HAP-1 (cell line): ENCODE results near the gene ICAM1.

Source experiments
- DNase-seq, 2 experiments: peaks; one replicate each; pipeline ENCODE4 v3.0.0-alpha.2; 2016 to 2020; ENCODE audit warnings: low spot score in 2 of 2
- H3K27me3 ChIP-seq: fragments of 250-450 bp; sonication (Bioruptor Pico); 2 replicates; pipeline ENCODE4 v1.5.1; 2020; ENCODE audit warnings: low read depth, mild to moderate bottlenecking, moderate library complexity
- H3K36me3 ChIP-seq: fragments of 250-450 bp; sonication (Bioruptor Pico); replicated peaks from 2 replicates; pipeline ENCODE4 v1.5.1; 2020; ENCODE audit warnings: mild to moderate bottlenecking
- H3K4me1 ChIP-seq: fragments of 250-450 bp; sonication (Bioruptor Pico); 2 replicates; pipeline ENCODE4 v1.5.1; 2020; ENCODE audit warnings: mild to moderate bottlenecking
- H3K4me3 ChIP-seq: fragments of 250-450 bp; sonication (Bioruptor Pico); 2 replicates; pipeline ENCODE4 v1.5.1; 2020; ENCODE audit warnings: mild to moderate bottlenecking, moderate library complexity
- H3K9me3 ChIP-seq: fragments of 250-450 bp; sonication (Bioruptor Pico); 2 replicates; pipeline ENCODE4 v1.5.1; 2020; ENCODE audit warnings: mild to moderate bottlenecking, moderate library complexity
- in situ Hi-C: fragments of 300-500 bp; cut with MboI; formaldehyde crosslinking; loops from 3 replicates; pipeline ENCODE4 v1.14.3; 2020; ENCODE audit warnings: low sequenced_read_pairs, inconsistent platforms, mixed read lengths

ICAM1 gene

DNA sequence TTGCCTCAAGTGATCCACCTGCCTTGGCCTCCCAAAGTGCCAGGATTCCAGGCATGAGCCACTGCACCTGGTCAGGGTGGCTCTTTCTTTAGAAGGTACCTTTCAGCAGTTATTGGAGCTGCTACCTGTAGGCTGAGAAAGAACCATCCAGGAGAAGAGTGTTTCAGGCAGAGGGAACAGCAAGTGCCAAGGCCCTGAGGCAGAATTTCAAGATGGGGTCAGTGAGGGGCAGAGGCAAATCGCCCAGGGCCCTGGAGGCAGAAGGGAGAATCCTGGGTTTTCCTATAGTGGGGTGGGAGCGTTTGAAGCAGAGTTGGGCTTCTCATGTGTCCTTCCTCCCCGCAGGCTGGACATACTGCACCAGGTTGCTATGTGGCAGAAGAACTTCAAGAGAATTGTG lies 16.7 kb upstream of the ICAM1 start:
- no peaks in the 10 kb centered on the region for H3K4me1 ChIP-seq
- no peaks in the 10 kb centered on the region for H3K9me3 ChIP-seq
- in situ Hi-C loops, result no loop called here
- no peak overlapping the region for H3K4me3 ChIP-seq
- peaks cover 48% of the 10 kb centered on the region for H3K36me3 ChIP-seq
- no peaks in the 10 kb centered on the region for H3K27me3 ChIP-seq
- DNase-seq, result no peak

DNA sequence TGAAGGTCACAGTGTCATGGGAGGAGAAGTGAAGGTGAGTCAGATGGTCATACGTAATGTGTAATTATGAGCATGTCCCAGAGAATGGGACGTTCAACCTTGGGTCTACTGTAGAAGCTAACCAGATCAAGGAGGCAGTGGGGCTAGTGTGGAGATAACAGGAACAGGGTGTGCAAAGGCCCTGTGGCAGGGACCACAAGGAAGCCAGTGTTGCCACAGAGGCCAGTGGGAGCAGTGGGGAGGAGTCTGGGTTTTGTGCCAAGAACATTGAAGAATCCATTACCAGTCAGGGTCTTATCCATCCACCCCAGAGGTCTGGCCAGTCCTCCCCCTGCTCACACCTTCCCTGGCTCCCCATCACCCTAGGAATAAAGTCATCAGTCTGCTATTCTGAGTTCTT lies 15.6 kb upstream of the ICAM1 start:
- in situ Hi-C loops, result no loop called here
- Histone ChIP-seq H3K9me3 (no peaks in the 10 kb centered on the region), H3K27me3 (no peaks in the 10 kb centered on the region), H3K36me3 (peaks cover 56% of the 10 kb centered on the region), H3K4me1 (no peaks in the 10 kb centered on the region), H3K4me3 (no peak overlapping the region)
- no peak for DNase-seq

DNA sequence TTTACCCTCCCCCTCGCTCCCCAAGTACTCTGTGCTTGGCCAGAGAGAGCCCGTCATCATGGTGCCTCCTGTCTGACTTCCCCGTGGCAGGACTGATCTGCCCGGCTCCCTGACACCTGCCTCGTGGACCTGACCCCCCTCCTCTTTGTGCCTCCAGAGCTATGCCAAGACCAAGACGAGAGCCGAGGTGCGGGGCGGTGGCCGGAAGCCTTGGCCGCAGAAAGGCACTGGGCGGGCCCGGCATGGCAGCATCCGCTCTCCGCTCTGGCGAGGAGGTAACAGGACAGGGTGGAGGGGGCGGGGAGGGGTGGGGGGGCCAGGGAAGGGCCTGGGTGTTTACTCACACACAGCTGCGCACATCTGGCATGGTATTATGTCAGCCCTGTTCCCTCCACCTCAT lies 14.4 kb upstream of the ICAM1 start:
- in situ Hi-C loops, result no loop called here
- Histone ChIP-seq H3K27me3 (no peaks in the 10 kb centered on the region), H3K9me3 (no peaks in the 10 kb centered on the region), H3K36me3 (peaks cover 56% of the 10 kb centered on the region), H3K4me1 (no peaks in the 10 kb centered on the region), H3K4me3 (no peak overlapping the region)
- DNase-seq, result no peak

DNA sequence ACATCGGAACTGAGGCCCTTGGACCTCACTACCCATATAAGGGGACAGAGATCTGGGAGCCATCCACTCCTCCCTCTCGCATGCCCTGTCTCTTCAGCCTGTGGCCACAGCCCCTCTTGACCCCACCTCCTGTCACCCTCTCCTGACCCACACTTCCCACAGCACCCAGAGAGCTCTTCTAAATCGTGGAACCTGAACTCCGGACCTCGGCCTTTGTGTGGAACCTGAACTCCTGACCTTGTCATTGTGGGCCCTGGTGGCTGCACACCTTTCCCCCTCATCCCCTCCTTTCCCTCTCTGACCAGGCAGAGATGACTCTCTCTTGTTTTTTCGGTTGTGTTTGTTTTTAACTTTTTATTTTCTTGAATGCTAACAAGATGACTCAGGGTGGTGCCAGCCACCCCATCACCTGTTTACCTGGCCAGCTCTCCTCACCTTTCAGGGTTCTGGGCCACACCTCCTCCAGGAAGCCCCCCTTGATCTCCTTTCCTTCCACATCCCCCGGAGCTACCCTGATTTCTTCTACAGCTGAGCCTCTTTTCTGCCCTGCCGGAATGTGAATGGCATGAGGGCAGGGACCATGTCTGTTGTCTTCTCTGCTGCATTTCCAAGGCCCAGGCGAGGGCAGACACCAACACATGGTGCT lies 13.8 kb upstream of the ICAM1 start:
- H3K9me3 ChIP-seq, result no peaks in the 10 kb centered on the region
- peaks cover 56% of the 10 kb centered on the region for H3K36me3 ChIP-seq
- H3K27me3 ChIP-seq, result no peaks in the 10 kb centered on the region
- in situ Hi-C loops, result no loop called here
- H3K4me1 ChIP-seq, result no peaks in the 10 kb centered on the region
- no peak overlapping the region for H3K4me3 ChIP-seq
- DNase-seq, result no peak

DNA sequence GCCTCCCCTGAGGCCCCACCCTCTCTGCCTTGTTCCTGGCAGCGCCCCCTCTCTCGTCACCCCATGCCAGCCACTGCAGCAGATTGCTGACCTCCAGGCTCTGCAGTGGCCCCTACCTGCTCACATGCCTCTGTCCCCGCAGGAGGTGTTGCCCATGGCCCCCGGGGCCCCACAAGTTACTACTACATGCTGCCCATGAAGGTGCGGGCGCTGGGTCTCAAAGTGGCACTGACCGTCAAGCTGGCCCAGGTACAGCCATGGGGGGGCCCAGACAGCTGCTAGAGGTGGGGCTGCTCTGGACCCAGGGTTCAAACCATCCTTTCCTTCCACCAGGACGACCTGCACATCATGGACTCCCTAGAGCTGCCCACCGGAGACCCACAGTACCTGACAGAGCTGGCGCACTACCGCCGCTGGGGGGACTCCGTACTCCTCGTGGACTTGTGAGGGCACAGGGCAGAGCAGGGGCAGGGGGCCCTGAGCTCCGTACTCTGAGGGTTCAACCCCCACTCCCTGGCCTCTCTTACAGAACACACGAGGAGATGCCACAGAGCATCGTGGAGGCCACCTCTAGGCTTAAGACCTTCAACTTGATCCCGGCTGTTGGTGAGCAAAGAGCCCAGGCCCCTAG lies 12.7 kb upstream of the ICAM1 start:
- no peak for DNase-seq

DNA sequence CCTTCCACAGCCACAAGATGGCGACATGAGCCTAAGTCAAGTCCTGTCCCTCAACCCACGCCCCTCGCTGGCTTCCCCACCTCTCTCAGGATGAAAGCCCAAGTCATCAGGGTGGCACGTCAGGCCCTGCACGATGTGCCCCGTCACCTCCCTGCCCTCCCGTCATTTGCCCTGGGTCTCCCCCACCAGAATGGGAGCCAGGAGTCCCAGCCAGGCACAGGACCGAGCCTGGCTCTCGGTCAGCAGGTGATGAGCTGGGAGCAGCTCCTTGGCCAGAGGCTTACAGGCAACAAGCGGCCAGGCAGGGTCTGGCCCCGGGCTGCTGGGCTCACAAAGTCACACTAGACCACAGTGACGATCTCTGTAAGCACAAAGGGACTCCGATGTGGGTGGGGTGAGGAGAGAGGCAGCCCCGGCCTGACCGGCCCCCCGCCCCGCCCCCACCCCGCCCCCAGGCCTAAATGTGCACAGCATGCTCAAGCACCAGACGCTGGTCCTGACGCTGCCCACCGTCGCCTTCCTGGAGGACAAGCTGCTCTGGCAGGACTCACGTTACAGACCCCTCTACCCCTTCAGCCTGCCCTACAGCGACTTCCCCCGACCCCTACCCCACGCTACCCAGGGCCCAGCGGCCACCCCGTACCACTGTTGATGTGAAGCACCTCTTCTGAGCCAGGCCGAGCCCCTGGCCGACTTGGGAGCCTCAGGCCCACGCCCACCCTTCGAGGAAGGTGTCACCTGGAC lies 11.6 kb upstream of the ICAM1 start:
- peak; percentile 82 to 96 for DNase-seq
- H3K4me3 ChIP-seq, result no peak overlapping the region
- H3K4me1 ChIP-seq, result no peaks in the 10 kb centered on the region
- H3K9me3 ChIP-seq, result no peaks in the 10 kb centered on the region
- H3K27me3 ChIP-seq, result no peaks in the 10 kb centered on the region
- H3K36me3 ChIP-seq, result peaks cover 52% of the 10 kb centered on the region
- in situ Hi-C loops, result no loop called here

More for the DNA sequence above, 12.7 kb upstream of the ICAM1 start:
- H3K9me3 ChIP-seq, result no peaks in the 10 kb centered on the region
- no peaks in the 10 kb centered on the region for H3K27me3 ChIP-seq
- peaks cover 56% of the 10 kb centered on the region for H3K36me3 ChIP-seq
- no peak overlapping the region for H3K4me3 ChIP-seq
- H3K4me1 ChIP-seq, result no peaks in the 10 kb centered on the region
- in situ Hi-C loops, result no loop called here

DNA sequence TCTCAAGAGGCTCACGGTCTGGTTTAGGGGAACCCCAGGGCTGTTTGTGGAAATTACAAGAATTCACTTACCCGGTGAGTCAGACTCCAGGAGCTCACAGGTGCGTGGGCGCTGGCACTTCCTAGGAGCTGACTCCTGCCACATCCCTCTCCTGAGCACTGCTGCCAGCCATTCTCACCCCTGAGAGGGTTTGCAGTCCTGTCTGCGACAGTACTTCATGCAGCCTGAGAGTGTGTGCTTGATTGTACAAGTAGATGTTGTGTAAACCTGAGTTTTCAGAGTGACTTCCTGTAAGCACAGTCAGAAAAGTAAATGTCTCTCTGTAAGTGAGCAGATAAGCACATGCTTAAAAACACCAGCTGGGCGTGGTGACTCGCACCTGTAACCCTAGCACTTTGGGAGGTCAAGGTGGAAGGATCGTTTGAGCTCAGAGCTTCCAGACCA lies 10.8 kb upstream of the ICAM1 start:
- Histone ChIP-seq H3K4me1 (no peaks in the 10 kb centered on the region), H3K36me3 (peaks cover 43% of the 10 kb centered on the region), H3K9me3 (no peaks in the 10 kb centered on the region), H3K4me3 (no peak overlapping the region), H3K27me3 (no peaks in the 10 kb centered on the region)
- in situ Hi-C loops, result no loop called here
- DNase-seq, result no peak

DNA sequence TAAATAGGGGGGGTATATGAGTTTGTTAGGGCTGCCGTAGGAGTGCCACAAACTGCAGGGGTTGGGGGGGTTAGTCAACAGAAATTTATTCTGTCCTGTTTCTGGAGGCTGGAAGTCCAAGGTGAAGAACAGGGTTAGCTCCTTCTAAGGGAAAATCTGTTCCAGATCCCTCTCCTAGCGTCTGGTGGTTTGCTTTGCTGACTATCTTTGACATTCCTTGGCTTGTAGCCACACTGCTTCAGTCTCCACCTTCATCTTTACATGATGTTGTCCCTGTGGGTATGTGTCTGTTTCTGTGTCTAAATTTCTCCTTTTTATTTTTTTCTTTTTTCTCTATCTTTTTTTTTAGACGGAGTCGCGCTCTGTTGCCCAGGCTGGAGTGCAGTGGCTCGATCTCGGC lies 8.1 kb upstream of the ICAM1 start:
- no peak overlapping the region for H3K4me3 ChIP-seq
- H3K36me3 ChIP-seq, result peaks cover 22% of the 10 kb centered on the region
- in situ Hi-C loops, result no loop called here
- DNase-seq, result no peak
- no peaks in the 10 kb centered on the region for H3K9me3 ChIP-seq
- H3K27me3 ChIP-seq, result no peaks in the 10 kb centered on the region
- H3K4me1 ChIP-seq, result no peaks in the 10 kb centered on the region

DNA sequence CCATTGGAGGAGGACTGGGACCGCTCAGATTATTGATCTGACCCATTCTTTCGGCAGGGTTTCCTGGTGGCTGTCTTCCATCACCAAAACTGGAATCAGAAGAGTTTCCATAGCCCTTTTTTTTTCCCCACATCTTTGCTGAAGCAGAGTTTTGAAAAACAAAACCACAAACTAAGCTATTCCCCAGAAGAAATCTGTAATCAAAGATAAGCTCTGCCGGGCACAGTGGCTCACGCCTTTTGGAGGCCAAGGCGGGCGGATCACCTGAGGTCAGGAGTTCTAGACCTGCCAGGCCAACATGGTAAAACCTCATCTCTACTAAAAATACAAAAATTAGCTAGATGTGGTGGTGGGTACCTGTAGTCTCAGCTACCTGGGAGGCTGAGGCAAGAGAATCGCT lies 4.2 kb upstream of the ICAM1 start:
- Histone ChIP-seq H3K4me1 (peaks cover 9% of the 10 kb centered on the region), H3K4me3 (no peak overlapping the region), H3K36me3 (no peaks in the 10 kb centered on the region), H3K27me3 (peaks cover 4% of the 10 kb centered on the region; the same call in 1 of the 2 replicates), H3K9me3 (no peaks in the 10 kb centered on the region)
- no peak for DNase-seq
- in situ Hi-C loops, result no loop called here

DNA sequence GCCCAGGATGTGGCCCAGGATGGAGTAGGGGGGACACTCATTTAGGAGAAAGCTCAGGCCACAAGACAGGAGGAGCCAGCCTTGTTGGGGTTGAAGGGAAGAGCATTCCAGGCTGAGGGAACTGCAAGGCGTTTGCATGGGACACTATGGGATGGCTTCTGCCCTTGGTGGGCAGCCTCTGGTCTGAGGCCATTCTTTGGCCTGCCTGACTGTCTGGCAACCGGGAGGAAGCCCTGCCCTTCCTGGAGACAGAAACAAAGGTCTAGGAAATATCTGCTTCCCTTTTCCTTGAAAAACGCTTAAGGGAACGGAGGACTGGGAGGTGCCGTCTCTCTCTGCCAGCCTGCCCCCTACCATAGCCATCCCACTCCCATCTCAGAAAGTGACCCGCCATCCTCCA lies 2.8 kb upstream of the ICAM1 start:
- DNase-seq, result no peak
- Histone ChIP-seq H3K4me1 (peaks cover 9% of the 10 kb centered on the region), H3K4me3 (no peak overlapping the region), H3K27me3 (peaks cover 4% of the 10 kb centered on the region; the same call in 1 of the 2 replicates), H3K9me3 (no peaks in the 10 kb centered on the region), H3K36me3 (no peaks in the 10 kb centered on the region)
- in situ Hi-C loops, result no loop called here

DNA sequence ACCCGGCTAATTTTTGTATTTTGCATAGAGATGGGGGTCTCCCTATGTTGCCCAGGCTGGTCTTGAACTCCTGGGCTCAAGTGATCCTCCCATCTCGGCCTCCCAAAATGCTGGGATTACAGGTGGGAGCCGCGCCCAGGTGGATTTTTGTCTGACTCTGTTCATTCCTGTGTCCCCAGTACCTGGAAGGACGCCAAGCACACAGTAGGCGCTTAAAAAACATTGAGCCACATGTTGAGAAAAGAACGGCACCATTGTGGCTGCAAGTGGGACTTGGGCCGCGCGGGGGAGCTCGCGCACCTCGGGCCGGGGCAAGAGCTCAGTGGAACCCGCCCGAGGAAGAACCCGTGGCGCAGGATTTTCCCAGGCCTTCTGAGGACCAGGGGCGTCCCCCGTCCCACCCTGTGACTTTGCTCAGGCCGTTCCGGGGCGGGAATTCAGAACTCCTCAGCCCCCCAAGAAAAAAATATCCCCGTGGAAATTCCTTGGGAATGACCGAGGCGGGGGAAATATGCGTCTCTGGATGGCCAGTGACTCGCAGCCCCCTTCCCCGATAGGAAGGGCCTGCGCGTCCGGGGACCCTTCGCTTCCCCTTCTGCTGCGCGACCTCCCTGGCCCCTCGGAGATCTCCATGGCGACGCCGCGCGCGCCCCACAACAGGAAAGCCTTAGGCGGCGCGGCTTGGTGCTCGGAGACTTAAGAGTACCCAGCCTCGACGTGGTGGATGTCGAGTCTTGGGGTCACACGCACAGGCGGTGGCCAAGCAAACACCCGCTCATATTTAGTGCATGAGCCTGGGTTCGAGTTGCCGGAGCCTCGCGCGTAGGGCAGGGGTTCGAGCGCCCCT lies 1.4 kb upstream of the ICAM1 start:
- H3K27me3 ChIP-seq, result peaks cover 4% of the 10 kb centered on the region; the same call in 1 of the 2 replicates
- H3K9me3 ChIP-seq, result no peaks in the 10 kb centered on the region
- H3K4me3 ChIP-seq, result peak overlapping the region; percentile 9
- peaks cover 9% of the 10 kb centered on the region for H3K4me1 ChIP-seq
- DNase-seq, result peak; percentile 41 to 91
- no peaks in the 10 kb centered on the region for H3K36me3 ChIP-seq
- in situ Hi-C loops, result loop anchor here (5.0 kb wide), 1 partner anchor 118 kb away; no protein-coding TSS in a partner anchor

DNA sequence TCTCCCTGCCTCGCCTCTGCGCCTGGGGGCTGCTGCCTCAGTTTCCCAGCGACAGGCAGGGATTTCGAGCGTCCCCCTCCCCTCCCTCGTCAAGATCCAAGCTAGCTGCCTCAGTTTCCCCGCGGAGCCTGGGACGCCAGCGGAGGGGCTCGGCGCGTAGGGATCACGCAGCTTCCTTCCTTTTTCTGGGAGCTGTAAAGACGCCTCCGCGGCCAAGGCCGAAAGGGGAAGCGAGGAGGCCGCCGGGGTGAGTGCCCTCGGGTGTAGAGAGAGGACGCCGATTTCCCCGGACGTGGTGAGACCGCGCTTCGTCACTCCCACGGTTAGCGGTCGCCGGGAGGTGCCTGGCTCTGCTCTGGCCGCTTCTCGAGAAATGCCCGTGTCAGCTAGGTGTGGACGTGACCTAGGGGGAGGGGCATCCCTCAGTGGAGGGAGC lies 722 bp upstream of the ICAM1 start:
- no peak for DNase-seq
- in situ Hi-C loops, result loop anchor here (5.0 kb wide), 1 partner anchor 117 kb away; no protein-coding TSS in a partner anchor
- H3K4me3 ChIP-seq, result peak overlapping the region; percentile 9; the same call in 1 of the 2 replicates

DNA sequence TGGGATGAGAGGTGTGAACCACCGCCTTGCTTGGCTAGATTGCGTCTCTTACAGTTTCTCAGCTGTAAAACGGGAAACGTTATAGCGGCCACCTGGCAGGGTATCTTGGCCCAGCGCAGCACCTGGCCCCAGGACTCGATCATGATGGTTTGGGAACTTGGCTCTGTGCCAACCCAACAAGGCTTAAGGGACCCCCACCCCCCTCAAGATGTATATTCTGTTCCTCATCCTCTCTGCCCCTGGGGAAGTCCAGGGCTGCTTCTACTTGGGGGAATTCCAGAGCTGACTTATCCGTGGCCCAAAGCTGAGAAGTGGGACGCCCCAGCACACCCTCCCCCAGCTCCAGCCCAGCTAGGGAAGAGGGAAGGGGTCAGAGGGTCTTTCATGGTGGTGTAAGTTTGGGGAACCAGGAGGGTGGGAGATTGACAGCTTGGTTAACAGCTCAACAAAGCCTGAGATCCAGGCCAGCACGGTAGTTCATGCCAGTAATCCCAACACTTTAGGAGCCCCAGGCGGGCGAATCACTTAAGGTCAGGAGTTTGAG lies 695 bp downstream of the ICAM1 start:
- Histone ChIP-seq H3K4me3 (no peak overlapping the region), H3K27me3 (peaks cover 4% of the 10 kb centered on the region; the same call in 1 of the 2 replicates), H3K4me1 (peaks cover 9% of the 10 kb centered on the region), H3K36me3 (no peaks in the 10 kb centered on the region), H3K9me3 (no peaks in the 10 kb centered on the region)
- in situ Hi-C loops, result loop anchor here (5.0 kb wide), 1 partner anchor 116 kb away; no protein-coding TSS in a partner anchor
- DNase-seq, result no peak

More for the DNA sequence above, 722 bp upstream of the ICAM1 start:
- peaks cover 4% of the 10 kb centered on the region; the same call in 1 of the 2 replicates for H3K27me3 ChIP-seq
- H3K36me3 ChIP-seq, result no peaks in the 10 kb centered on the region
- no peaks in the 10 kb centered on the region for H3K9me3 ChIP-seq
- peaks cover 9% of the 10 kb centered on the region for H3K4me1 ChIP-seq
